Body of pancreas (tissue), 4 donors: ENCODE results near the gene LYZL4.

Experiments used
- CTCF ChIP-seq, 7 experiments: fragments of 450-650 bp in 4 of 7; fragments of 200-600 bp in 3 of 7; sonication (generic) in 3 of 7; IDR thresholded peaks; one replicate each; pipeline ENCODE4 v1.5.1; 2016 to 2019; ENCODE audit warnings: antibody characterized with exemption in 7 of 7
- POLR2A ChIP-seq, 3 donors: fragments of 450-650 bp; IDR thresholded peaks; one replicate each; pipeline ENCODE4 v1.6.1; 2016; ENCODE audit warnings: antibody characterized with exemption in 3 of 3, mild to moderate bottlenecking in 2 of 3

DNA sequence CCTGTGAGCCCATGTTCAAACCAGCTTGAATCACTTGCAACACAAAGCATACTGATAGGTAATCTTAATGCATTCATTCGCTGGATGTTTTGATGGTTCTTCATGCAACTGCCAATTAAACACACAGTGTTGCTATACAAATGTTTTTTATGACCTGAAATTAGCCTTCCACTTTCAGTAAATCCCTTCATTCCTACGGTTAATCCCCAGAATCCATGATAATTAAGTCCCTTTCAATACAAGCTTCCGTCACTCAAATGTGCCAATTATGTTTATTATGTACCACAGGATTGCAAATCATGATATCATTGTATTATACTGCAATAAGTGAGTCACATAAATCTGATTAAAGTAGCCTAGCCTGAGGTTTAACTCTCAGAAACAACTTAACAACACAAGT is 14.5 kb upstream of the LYZL4 start:
- TF ChIP-seq CTCF (IDR thresholded peaks at IDR 0.05) (no peak), POLR2A (IDR thresholded peaks at IDR 0.05) (no peak)
